ENCODE data around the gene PCDHB10.
"Not testable (repeated sequence)": the region's sequence is repeated elsewhere in the genome, so short reads cannot be mapped to it uniquely, and the experiment has no call there.

Gene PCDHB10

GRCh38 chr5:141186897-141187512 is 5.1 kb upstream of the PCDHB10 start, which contains the start of gene PCDHB9:
TSS of gene PCDHB9 (plus strand) at chr5:141187161. CDS start at chr5:141187319, 158 bp downstream.
- DNase-seq (ENCODE audit: low read depth in 2 of 2): peak in 1 of 2 donors; percentile 22

DNA sequence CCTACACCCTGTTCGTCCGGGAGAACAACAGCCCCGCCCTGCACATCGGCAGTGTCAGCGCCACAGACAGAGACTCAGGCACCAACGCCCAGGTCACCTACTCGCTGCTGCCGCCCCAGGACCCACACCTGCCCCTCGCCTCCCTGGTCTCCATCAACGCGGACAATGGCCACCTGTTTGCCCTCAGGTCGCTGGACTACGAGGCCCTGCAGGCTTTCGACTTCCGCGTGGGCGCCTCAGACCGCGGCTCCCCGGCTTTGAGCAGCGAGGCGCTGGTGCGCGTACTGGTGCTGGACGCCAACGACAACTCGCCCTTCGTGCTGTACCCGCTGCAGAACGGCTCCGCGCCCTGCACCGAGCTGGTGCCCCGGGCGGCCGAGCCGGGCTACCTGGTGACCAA is 3.5 kb upstream of the PCDHB10 start:
- not testable (repeated sequence) for DNase-seq (ENCODE audit: low read depth in 2 of 2)

- DNase-seq (ENCODE audit: low read depth in 2 of 2): not testable (repeated sequence)
Measured at GRCh38 chr5:141189131-141189530, 3.0 kb upstream of the PCDHB10 start.

GRCh38 chr5:141194332-141194731 is 2.2 kb downstream of the PCDHB10 start:
- DNase-seq (ENCODE audit: low read depth in 2 of 2): not testable (repeated sequence)

- no peak for DNase-seq (ENCODE audit: low read depth in 2 of 2)
Measured at GRCh38 chr5:141196363-141196762, 4.2 kb downstream of the PCDHB10 start.

- no peak for DNase-seq (ENCODE audit: low read depth in 2 of 2)
Measured at GRCh38 chr5:141199359-141200235, 7.4 kb downstream of the PCDHB10 start, which contains the start of gene PCDHB11. TSS of gene PCDHB11 (plus strand) at chr5:141199627. CDS start at chr5:141199775, 148 bp downstream.

- DNase-seq (ENCODE audit: low read depth in 2 of 2): not testable (repeated sequence)
Measured at GRCh38 chr5:141201126-141201525, 9.0 kb downstream of the PCDHB10 start.

DNA sequence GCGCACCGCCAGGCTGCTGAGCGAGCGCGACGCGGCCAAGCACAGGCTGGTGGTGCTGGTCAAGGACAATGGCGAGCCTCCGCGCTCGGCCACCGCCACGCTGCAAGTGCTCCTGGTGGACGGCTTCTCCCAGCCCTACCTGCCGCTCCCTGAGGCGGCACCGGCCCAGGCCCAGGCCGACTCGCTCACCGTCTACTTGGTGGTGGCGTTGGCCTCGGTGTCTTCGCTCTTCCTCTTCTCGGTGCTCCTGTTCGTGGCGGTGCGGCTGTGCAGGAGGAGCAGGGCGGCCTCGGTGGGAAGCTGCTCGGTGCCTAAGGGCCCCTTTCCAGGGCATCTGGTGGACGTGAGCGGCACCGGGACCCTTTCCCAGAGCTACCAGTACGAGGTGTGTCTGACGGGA is 9.5 kb downstream of the PCDHB10 start:
- DNase-seq (ENCODE audit: low read depth in 2 of 2): not testable (repeated sequence)

GRCh38 chr5:141208478-141208877 is 16.3 kb downstream of the PCDHB10 start, which contains the start of gene PCDHB12:
TSS of gene PCDHB12 (plus strand) at chr5:141208719. CDS start at chr5:141208908, 189 bp downstream.
- DNase-seq (ENCODE audit: low read depth in 2 of 2): no peak

DNA sequence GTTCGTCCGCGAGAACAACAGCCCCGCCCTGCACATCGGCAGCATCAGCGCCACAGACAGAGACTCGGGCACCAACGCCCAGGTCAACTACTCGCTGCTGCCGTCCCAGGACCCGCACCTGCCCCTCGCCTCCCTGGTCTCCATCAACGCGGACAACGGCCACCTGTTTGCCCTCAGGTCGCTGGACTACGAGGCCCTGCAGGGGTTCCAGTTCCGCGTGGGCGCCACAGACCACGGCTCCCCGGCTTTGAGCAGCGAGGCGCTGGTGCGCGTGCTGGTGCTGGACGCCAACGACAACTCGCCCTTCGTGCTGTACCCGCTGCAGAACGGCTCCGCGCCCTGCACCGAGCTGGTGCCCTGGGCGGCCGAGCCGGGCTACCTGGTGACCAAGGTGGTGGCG is 18.1 kb downstream of the PCDHB10 start:
- not testable (repeated sequence) for DNase-seq (ENCODE audit: low read depth in 2 of 2)

DNA sequence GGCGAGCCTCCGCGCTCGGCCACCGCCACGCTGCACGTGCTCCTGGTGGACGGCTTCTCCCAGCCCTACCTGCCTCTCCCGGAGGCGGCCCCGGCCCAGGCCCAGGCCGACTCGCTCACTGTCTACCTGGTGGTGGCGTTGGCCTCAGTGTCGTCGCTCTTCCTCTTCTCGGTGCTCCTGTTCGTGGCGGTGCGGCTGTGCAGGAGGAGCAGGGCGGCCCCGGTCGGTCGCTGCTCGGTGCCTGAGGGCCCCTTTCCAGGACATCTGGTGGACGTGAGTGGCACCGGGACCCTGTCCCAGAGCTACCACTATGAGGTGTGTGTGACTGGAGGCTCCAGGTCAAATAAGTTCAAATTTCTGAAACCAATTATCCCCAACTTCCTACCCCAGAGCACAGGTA is 18.7 kb downstream of the PCDHB10 start:
- not testable (repeated sequence) for DNase-seq (ENCODE audit: low read depth in 2 of 2)

DNA sequence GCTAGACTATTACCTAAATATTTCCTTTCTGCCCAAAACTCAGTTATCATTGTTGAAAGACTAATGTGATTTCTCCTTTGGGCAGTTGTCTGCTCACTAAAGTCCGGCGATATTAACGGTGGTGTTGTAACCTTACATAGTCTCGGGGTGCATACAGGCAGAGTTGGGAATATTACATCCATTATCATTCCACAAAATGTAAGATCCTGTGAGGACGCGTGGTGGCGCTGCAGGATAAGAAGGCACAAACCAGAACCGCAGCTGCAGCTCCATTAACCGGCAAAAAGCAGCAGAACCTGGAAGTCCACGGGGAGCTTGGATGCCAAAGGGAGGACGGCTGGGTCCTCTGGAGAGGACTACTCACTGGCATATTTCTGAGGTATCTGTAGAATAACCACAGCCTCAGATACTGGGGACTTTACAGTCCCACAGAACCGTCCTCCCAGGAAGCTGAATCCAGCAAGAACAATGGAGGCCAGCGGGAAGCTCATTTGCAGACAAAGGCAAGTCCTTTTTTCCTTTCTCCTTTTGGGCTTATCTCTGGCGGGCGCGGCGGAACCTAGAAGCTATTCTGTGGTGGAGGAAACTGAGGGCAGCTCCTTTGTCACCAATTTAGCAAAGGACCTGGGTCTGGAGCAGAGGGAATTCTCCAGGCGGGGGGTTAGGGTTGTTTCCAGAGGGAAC is 21.6 kb downstream of the PCDHB10 start, which contains the start of gene PCDHB13:
Gene PCDHB13, plus strand, starts transcription at position 264 of the 684 bp plus-strand sequence. Its CDS starts 205 bp downstream, at position 469.
- DNase-seq (ENCODE audit: low read depth in 2 of 2): not testable (repeated sequence)

DNA sequence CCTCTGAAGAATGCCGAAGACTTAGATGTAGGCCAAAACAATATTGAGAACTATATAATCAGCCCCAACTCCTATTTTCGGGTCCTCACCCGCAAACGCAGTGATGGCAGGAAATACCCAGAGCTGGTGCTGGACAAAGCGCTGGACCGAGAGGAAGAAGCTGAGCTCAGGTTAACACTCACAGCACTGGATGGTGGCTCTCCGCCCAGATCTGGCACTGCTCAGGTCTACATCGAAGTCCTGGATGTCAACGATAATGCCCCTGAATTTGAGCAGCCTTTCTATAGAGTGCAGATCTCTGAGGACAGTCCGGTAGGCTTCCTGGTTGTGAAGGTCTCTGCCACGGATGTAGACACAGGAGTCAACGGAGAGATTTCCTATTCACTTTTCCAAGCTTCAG is 22.4 kb downstream of the PCDHB10 start:
- not testable (repeated sequence) for DNase-seq (ENCODE audit: low read depth in 2 of 2)

GRCh38 chr5:141215504-141215903 is 23.4 kb downstream of the PCDHB10 start:
- DNase-seq (ENCODE audit: low read depth in 2 of 2): not testable (repeated sequence)

DNA sequence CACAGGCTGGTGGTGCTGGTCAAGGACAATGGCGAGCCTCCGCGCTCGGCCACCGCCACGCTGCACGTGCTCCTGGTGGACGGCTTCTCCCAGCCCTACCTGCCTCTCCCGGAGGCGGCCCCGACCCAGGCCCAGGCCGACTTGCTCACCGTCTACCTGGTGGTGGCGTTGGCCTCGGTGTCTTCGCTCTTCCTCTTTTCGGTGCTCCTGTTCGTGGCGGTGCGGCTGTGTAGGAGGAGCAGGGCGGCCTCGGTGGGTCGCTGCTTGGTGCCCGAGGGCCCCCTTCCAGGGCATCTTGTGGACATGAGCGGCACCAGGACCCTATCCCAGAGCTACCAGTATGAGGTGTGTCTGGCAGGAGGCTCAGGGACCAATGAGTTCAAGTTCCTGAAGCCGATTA is 23.9 kb downstream of the PCDHB10 start:
- not testable (repeated sequence) for DNase-seq (ENCODE audit: low read depth in 2 of 2)

DNA sequence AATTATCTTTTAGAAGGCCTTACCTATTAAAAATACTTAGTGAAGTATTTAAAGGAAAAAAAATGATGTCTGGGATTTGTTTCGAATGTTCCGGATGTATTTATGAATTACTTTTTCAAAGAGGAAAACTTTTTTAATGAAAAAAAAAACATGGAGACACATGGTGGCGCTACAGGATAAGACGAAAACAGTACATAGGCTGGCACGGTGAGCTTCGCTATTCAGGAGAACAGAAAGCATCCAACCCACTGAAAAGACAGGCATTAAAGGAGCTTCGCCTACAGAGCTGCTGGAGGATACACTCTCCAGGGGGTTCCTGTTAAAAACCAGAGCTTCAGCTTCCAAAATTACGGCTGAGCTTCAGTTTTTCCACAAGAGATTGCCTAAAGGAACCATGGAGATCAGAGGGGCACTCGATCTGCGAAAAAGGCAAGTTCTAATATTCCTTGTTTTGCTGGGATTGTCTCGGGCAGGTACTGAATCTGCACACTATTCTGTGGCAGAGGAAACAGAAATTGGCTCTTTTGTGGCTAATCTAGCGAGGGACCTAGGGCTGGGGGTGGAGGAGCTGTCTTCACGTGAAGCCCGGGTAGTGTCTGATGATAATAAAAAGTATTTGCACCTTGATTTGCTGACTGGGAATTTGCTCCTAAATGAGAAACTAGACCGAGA is 31.1 kb downstream of the PCDHB10 start, which contains the start of gene PCDHB14:
Gene PCDHB14, plus strand, starts transcription at position 232 of the 672 bp plus-strand sequence. Its CDS starts 163 bp downstream, at position 395.
- no peak for DNase-seq (ENCODE audit: low read depth in 2 of 2)

DNA sequence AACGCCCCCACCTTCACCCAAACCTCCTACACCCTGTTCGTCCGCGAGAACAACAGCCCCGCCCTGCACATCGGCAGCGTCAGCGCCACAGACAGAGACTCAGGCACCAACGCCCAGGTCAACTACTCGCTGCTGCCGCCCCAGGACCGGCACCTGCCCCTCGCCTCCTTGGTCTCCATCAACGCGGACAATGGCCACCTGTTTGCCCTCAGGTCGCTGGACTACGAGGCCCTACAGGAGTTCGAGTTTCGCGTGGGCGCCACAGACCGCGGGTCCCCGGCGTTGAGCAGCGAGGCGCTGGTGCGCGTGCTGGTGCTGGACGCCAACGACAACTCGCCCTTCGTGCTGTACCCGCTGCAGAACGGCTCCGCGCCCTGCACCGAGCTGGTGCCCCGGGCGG is 32.7 kb downstream of the PCDHB10 start:
- not testable (repeated sequence) for DNase-seq (ENCODE audit: low read depth in 2 of 2)

DNA sequence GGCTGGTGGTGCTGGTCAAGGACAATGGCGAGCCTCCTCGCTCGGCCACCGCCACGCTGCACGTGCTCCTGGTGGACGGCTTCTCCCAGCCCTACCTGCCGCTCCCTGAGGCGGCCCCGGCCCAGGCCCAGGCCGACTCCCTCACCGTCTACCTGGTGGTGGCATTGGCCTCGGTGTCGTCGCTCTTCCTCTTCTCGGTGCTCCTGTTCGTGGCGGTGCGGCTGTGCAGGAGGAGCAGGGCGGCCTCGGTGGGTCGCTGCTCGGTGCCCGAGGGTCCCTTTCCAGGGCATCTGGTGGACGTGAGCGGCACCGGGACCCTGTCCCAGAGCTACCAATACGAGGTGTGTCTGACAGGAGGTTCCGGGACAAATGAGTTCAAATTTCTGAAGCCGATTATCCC is 33.3 kb downstream of the PCDHB10 start:
- DNase-seq (ENCODE audit: low read depth in 2 of 2): not testable (repeated sequence)

DNA sequence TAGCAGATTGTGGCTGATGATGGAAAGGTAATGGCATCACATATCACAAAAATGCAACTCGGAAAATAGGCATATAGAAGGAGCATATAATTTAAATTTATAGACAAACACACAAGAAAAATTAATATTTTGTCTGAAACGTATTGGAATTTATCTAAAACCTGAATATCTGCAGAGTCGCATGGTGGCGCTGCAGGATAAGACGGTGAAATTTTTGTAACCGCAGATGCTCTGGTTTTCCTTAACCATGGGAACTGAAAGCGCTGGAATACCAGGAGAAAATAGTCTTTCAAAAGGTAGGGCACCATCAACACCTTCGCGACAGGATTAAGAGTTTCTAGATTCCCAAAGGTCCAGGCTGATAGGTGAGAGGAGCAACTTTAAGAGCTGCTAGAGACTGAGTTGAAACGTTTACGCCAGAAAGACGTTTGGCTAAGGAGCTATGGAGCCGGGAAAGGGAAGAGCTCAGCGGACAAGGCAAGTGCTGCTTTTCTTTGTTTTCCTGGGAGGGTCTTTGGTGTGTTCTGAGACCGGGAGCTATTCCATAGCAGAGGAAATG is 42.0 kb downstream of the PCDHB10 start:
- DNase-seq (ENCODE audit: low read depth in 2 of 2): no peak

- DNase-seq (ENCODE audit: low read depth in 2 of 2): not testable (repeated sequence)
Measured at GRCh38 chr5:141235922-141236321, 43.8 kb downstream of the PCDHB10 start.
